CD4-positive, alpha-beta T cell treated with Interleukin-2 at 100 ng/mL for 4 hours (primary cell): ENCODE data around the gene UBASH3B.
A peak's percentile ranks its signal among the peaks of the same experiment; 100 is the strongest.

Experiments
- DNase-seq: peaks from one replicate; pipeline ENCODE4 v3.0.0-alpha.2; 2020; ENCODE audit warnings: low spot score

The UBASH3B gene

GRCh38 chr11:122678406-122678805 is 22.9 kb downstream of the UBASH3B start:
- no peak for DNase-seq

DNA sequence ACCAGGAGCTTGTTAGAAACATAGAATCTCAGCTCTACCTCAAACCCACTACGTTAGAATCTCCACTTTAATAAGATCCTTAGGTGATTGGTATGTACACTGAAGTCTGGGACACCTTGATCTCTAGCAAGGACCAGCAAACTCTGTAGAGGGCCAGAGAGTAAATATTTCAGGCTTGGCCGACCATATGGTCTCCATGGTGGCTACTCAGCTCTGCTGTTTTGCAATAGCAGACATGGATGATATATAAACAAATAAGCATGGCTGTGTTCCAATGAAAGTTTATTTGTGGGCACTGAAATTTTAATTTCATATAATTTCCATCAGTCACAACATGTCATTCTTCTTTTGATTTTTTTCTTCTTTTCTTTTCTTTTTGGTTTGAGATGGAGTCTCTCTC is 23.9 kb downstream of the UBASH3B start:
- no peak for DNase-seq

GRCh38 chr11:122681070-122681469 is 25.5 kb downstream of the UBASH3B start:
- no peak for DNase-seq

GRCh38 chr11:122681735-122682134 is 26.2 kb downstream of the UBASH3B start:
- DNase-seq = no peak

DNA sequence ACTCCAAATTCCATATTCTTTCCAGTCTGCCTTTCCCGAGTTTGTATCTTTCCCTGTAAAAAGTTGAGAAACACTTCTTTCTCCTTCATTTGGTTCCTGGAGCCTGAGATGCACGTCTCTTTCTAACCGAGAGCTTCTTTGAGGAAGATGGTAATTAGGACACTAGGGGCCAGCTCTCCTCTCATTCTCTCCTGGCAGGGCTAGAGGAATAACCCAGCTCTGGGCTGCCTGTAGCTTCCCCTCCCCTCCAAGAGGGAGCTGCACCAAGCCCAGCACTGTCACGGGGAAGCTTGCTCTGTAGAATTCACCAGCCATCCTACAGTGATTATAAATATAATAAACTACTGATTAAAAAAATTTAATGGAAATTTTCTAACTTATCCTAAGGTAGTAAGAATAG is 26.9 kb downstream of the UBASH3B start:
- DNase-seq = no peak

DNA sequence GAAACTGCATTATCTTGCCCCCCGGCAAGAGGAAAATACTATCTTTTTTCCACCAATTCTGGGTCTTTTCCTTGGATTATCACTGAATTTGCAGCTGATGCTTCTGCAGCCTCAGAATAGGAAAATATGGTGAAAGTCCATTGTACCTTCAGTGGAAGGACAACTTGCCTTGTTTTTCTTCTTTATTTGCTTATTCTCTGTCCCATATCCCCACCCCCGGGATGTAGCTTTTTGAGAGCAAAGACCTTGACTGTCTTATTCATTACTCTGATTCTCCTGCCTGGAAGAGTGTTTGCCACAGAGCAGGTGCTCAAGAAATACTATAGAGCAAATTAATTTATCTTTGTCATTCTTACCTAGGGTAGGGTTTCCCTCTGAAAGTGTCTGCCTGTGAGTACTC is 29.5 kb downstream of the UBASH3B start:
- DNase-seq = no peak

DNA sequence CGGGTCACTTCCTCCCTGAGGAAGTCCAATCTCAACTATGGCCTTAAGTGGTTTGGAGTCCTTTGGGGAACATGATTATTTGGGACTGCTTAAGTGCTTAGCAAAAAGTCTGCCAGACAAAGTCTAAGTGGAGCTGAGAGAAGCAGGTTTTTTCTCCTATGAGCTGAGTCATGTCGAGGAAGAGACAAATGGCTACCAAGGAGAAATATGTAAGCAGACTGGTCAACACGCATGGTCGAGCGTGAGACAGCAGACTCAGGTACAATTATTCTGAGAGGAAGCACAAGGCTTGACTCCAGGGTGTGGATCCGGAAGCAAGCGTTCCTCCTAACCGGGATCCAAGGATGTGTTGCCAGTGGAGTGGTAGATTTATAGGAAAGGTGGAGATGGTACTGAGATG is 30.6 kb downstream of the UBASH3B start:
- DNase-seq = no peak

DNA sequence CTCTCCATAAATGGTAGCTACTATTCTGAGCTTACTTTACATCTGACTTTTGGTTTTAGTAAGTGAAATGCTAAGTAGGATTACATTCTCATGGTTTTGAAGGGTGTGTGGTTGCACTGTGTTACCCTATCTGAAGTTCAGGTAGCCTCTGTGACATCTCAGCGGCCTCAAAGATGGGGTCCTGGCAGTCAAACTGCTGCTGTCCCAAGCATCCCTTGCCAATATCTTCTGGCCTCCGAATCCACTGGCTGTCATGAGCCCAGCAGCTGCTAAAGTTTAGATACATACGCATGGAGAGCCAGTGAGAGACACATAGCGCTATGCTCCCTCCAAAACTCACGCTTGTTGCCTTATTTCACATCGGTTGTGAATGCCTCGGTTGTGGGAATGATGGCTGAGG is 34.9 kb downstream of the UBASH3B start:
- DNase-seq = no peak

DNA sequence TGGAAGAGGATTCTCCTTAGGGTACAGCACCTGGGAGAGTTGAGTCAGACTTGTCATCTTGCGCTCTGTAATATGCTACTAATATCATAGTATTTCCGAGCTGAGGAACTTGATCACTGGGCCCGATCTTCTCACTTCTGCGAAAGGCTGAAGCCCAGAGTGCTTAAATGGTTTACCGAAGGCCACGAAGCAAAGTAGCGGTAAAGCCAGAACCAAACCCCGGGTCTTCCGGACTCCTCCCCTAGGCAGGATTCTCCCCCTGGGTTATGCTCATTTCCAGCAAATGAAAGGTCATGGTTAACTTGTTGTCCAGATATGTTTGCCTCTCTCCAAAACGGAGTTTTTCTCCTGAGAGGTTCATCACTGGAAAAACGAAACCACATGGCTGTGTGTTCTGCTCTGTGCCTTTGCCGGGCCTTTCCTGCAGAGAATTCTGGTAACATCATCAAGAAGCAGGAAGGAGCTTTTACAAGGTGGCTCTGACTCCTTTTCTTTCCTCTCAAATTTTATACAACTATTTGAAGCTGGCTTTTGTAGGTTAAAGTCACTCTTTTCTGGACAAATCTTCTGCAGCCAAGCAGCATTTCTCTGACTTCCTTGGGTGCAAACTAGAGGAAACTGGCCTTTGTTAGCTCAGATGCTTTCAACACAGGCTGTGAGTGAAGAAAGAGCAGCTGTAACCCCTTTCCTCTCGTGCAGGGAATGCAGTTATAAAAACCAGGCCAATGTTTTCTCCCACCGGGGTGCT is 35.5 kb downstream of the UBASH3B start:
- peak; percentile 33 for DNase-seq

GRCh38 chr11:122691549-122692150 is 36.1 kb downstream of the UBASH3B start:
- DNase-seq = no peak

- DNase-seq = no peak
Measured at GRCh38 chr11:122692444-122692843, 36.9 kb downstream of the UBASH3B start.

DNA sequence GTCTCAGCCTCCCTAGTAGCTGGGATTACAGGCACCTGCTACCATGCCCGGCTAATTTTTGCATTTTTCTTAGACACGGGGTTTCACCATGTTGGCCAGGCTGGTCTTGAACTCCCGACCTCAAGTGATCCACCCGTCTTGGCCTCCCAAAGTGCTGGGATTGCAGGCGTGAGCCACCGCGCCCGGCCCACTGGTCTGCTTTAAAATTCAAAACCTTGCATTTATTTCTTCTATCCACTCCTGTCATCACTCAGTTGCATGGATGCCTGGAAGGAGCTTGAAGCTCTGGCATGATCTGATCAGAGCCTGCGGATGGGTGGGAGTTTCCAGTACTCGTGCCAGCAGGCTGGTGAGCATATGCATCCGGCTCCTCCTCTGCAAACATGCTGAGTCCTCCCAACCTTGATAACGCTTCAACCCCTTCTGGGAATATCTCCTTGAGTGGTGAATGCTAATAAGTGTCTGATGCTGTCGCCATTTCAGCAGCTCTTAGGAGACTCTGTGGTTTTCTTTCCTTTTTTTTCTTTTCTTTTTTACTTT is 39.6 kb downstream of the UBASH3B start:
- DNase-seq = no peak

GRCh38 chr11:122696662-122697061 is 41.1 kb downstream of the UBASH3B start:
- peak; percentile 78 for DNase-seq

- DNase-seq = peak; percentile 76
Measured at GRCh38 chr11:122697636-122698167, 42.2 kb downstream of the UBASH3B start.

DNA sequence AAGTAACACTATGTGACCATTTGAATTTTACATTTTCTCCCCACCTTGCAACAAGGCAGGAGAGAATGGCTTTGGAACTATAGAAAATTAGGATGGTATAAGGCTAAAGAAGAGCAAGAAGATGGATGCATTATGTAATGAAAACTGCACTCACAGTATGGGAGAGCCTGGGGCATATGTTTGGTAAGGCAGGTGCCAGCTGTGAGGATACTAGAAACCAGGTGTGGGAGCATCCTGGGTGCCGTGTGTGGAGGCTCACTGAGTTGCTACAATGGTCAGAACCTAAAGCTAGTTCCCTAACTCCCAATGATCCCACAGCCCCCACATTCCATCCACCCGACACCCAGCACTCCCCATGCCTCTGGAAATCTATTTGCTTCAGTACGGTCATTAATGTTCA is 42.9 kb downstream of the UBASH3B start:
- DNase-seq = no peak

DNA sequence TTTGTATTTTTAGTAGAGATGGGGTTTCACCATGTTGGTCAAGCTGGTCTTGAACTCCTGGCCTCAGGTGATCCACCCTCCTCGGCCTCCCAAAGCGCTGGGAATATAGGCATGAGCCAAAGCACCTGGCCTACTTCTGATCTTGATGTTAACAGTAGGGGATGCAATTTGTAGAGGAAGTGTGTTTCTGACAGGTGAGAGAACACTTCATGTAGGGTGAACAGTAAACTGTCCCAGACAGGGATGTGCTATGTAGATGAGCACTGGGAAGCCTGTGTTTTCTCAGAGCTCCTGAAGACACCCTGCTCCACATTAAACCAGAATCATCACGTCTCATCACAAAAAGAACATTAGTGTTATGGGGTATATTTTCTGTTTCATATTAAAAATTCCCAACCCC is 45.1 kb downstream of the UBASH3B start:
- no peak for DNase-seq

DNA sequence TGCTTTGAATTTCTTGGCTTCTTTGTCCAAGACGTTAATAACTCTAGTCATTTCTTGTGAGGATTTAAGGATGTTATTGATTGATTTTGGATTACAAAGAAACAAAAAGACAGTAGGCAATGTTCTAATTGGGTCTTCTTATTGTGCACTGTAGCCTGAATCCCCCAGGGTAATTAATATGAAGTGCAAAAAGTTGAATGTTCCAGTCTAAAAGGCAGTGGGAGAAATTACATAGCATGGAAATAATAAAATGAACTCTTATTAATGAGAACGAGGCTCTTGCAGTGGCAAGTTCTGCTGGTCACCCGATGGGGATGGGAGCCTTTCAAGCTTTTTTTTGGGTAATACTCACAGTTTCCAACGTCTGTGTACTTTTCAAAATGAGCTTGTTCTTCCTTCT is 45.6 kb downstream of the UBASH3B start:
- DNase-seq = no peak

- DNase-seq = peak; percentile 43
Measured at GRCh38 chr11:122703541-122704272, 48.2 kb downstream of the UBASH3B start.

GRCh38 chr11:122705396-122705795 is 49.9 kb downstream of the UBASH3B start:
- DNase-seq = no peak

- DNase-seq = no peak
Measured at GRCh38 chr11:122706291-122707088, 51.0 kb downstream of the UBASH3B start.

DNA sequence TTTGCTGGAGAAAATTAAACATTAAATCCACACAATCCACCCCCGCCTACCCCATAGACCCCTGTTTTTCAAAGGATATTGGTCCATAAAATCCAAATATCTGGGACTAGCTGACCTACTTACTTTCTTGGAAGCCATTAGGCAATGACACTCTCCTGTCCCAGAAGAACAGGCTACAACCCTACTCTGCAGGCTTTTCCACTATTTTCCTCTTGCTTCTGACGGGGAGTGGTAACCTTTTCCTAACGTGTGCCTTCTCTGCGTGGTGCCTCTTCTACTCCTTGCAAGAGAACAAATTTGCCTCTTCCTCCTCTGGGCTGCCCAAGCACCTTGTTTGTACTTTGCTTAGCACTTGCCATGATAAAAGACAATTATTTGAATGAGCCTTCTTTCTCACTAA is 51.6 kb downstream of the UBASH3B start:
- DNase-seq = no peak

DNA sequence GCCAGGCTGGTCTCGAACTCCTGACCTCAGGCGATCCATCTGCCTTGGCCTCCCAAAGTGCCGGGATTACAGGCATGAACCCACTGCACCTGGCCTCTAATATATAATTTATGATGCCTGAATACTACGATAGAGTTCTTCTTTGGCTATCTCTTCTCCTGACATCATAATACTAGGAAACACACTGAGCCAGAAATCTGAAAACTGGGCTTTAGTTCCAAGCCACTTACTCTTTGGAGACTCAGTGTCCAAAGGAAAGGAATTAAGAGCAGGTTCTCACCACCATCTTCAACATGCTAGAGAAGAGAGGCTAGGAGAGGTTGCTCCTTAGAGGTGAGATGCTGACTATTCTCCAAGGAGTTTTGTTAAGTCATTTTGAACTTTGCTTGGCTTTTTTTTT is 52.4 kb downstream of the UBASH3B start:
- DNase-seq = no peak
